ENCODE results near the gene IQSEC3.
"Not testable (repeated sequence)": the region's sequence is repeated elsewhere in the genome, so short reads cannot be mapped to it uniquely, and the experiment has no call there.

IQSEC3 gene

GRCh38 chr12:52902-53734, 13.4 kb upstream of the IQSEC3 start:
- not testable (repeated sequence) for DNase-seq (ENCODE audit: low read depth in 2 of 2)

DNA sequence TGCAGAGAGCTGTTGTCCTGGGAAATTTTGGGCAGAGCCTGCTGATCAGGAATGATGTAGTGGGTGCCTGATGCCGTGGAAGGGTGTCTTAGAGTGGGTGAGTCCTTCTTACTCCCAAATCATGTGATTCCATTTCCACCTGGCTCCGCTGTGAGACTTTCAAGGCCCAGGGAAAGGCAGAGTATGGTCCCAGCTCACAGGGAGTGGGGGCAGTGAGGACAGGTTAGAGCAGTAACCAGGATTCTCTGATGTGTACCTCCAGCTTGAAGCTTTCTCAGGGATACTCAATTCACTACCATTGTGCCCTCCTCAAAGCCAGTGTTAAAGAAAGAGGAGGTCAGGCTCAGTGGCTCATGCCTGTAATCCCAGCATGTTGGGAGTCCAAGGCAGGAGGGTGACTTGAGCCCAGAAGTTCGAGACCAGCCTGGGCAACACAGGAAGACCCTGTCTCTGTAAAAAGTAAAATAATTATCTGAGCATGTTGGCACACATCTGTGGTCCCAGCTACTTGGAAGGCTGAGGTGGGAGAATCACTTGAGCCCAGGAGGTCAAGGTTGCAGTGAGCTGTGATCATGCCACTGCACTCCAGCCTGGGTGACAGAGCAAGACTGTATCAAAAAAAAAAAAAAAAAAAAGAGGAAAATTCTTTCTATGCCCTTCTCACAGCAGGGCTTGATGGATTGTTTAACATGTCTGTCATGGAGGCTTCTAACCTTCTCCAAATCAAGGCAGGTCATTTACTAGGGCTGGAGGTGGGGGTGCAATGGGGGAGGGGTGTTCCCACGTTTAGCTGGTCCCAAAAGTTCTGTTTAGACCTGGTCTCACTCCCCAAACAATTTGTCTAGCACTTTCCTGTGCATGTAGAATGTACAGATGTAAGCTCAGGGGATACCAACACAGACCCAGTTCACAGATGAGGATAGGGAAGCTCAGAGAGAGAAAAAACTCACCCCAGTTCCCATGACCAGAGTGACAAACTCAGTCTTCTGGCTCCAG, 12.5 kb upstream of the IQSEC3 start:
- DNase-seq (ENCODE audit: low read depth in 2 of 2): no peak

GRCh38 chr12:54750-55535, 11.6 kb upstream of the IQSEC3 start:
- DNase-seq (ENCODE audit: low read depth in 2 of 2): no peak

DNA sequence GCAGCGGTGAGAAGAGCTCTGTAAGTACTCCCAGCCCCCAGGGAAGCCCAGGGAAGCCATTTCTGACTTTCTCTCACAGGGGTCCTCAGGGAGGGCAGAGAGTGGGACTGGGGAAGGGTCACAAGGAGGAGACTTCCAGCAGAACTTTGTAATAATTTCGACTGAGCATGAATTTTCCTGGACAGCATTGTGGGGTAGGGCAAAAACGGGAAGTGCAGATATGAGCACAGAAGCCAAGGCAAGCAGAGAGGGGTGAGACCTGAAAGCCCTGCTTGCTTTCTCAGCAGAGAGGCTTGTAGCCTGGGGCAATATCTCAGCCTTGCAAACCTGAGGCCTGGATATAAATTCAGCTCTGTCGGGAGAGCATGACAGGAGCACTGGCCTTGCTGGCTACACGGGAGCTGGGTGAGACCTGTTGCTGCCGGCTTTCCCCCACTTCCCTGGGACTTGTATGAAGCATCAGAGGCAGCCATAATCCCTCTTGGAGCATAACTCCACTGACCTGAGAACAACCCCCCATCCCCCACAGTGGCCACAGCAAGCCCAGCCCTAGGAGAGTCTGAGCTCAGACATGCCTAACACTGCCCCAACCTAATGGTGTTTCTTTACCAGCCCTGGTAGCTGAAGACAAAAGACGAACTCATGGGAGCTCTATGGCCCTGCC, 9.8 kb upstream of the IQSEC3 start:
- DNase-seq (ENCODE audit: low read depth in 2 of 2): no peak

GRCh38 chr12:57539-57938, 9.0 kb upstream of the IQSEC3 start:
- DNase-seq (ENCODE audit: low read depth in 2 of 2): no peak

DNA sequence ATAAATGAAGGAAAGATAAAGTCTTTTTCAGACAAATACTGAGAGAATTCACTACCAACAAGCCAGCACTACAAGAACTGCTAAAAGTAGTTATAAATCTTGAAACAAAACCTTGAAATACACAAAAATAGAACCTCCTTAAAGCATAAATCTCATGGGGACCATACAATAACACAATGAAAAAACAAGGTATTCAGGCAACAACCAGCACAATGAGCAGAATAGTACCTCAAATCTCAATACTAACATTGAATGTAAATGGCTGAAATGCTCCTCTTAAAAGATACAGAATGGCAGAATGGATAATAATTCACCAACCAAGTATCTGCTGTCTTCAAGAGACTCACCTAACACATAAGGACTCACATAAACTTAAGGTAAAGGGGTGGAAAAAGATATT, 7.7 kb upstream of the IQSEC3 start:
- DNase-seq (ENCODE audit: low read depth in 2 of 2): no peak

GRCh38 chr12:61845-62244, 4.7 kb upstream of the IQSEC3 start:
- not testable (repeated sequence) for DNase-seq (ENCODE audit: low read depth in 2 of 2)

DNA sequence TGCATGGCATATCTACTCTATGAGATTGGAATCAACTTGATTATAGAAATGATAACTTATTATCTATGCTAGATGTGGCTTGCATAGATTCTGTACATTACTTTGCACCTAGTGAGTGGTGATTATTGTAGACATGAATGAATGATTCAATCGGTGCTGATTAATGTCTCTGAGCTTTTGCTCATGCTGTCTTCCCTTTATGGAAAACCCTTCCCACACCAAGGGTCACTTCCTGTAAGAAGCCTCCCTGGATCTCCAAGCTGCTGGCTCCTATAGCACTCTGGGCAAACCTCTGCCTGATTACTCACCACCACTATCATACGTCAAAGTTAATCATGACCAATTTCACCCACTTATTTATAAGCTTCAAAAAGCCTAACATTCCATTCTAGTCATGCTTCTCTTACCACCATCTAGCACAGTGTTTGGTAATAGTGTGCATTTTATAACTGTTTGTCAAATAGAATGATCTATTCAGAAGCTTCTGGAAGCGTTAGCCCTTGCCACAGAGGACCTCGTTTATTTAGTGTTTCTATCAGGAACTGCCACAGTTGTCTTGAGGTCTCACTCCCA, 990 bp upstream of the IQSEC3 start:
- not testable (repeated sequence) for DNase-seq (ENCODE audit: low read depth in 2 of 2)

- not testable (repeated sequence) for DNase-seq (ENCODE audit: low read depth in 2 of 2)
Observed at GRCh38 chr12:66782-67504, 376 bp downstream of the IQSEC3 start.

GRCh38 chr12:69677-70076, 3.1 kb downstream of the IQSEC3 start:
- not testable (repeated sequence) for DNase-seq (ENCODE audit: low read depth in 2 of 2)

DNA sequence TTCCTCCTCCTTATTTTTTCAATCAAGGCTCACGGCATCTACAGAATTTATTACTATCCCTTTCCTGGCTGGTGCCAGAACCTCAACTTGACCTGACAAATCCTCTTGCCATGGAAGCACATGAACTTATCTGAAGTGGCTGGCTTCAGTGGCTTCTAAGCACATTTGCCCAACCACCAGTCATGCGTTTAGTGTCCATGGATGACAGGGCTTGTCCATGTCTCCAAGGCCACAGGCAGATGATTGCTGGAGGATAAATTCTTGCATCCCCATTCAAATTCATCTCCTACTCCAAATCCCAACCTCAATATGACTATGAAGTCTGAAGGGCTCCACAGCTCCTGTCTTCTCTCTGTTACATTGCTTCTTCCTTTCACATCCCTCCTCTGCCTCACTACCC, 4.0 kb downstream of the IQSEC3 start:
- not testable (repeated sequence) for DNase-seq (ENCODE audit: low read depth in 2 of 2)

DNA sequence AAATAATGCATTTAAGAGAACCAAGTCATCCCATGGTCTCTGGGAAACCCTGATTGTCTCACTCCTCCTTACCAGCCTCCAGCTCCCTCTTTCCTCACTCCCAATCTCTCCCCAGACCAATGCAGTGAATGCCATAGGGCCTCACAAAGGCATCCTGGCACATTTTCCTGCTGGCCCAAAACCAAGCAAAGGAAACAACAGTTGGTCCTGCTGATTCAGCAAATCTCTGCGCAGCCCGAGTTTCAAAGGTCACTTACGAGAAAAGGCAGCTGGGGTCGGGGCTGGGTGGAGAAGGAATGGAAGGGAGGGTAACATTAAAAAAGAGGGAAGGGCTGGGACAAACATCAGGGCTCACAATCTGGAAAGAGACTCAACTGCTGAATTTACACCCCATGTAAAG, 5.5 kb downstream of the IQSEC3 start:
- DNase-seq (ENCODE audit: low read depth in 2 of 2): not testable (repeated sequence)

- DNase-seq (ENCODE audit: low read depth in 2 of 2): not testable (repeated sequence)
Observed at GRCh38 chr12:74420-75190, 8.0 kb downstream of the IQSEC3 start.

DNA sequence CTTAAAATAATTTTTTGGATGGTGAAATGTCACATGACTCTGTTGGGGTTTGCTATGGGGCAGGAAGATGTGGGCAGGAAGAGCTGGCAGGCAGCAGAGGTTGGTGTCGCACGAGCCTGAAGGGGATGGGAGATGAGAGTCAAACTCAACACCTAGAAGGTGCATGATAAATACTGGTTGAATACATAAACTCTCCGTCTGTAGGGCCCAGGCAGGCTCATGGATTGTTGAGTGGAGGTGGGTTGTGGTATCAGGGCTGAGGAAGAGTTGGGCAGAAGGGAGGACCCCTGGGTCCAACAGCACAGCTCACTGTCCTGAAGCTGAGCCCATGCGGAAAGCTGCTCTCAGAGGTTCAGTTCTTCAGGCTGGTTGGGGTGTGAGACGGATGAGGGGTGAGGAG, 9.0 kb downstream of the IQSEC3 start:
- DNase-seq (ENCODE audit: low read depth in 2 of 2): not testable (repeated sequence)

- DNase-seq (ENCODE audit: low read depth in 2 of 2): not testable (repeated sequence)
Observed at GRCh38 chr12:76102-76501, 9.5 kb downstream of the IQSEC3 start.

- not testable (repeated sequence) for DNase-seq (ENCODE audit: low read depth in 2 of 2)
Observed at GRCh38 chr12:76551-76950, 10.0 kb downstream of the IQSEC3 start.

DNA sequence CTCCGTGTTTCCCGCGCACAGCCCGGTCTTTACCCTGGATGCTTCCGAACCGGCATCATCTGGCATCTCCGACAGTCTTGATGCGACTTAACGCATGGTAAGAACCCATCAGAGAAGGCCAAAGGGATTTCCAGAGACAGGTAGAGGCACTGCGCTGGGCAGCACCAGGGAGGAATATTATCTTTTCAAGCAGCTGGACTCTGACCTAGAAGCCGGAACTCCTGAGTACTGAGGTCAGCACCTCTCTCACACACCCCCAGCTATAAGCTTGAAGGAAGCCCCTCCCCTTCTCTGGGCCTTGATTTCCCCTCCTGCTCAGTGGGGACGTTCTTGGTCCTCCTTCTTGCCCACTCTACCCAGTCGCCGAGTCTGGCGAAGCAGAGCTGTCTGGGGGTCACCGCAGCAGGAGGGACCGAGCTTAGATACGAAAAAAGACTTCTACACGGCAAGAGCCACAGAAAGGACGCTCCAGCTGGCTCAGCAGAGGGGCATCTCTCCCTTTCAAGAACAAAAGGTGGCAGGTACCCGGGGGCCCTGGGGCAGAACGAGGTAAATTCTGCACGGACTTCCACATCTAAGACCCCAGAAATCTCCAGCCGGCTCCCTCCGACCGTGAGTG, 10.6 kb downstream of the IQSEC3 start:
- not testable (repeated sequence) for DNase-seq (ENCODE audit: low read depth in 2 of 2)

GRCh38 chr12:77769-78383, 11.3 kb downstream of the IQSEC3 start:
- DNase-seq (ENCODE audit: low read depth in 2 of 2): not testable (repeated sequence)
